Lower leg skin (tissue), 3 donors: ENCODE data around the gene MTCH1.

Experiments
- CTCF ChIP-seq, 3 donors: fragments of 450-650 bp; IDR thresholded peaks; one replicate each; pipeline ENCODE4 v1.5.1; 2016; ENCODE audit warnings: antibody characterized with exemption in 3 of 3, mild to moderate bottlenecking in 3 of 3, moderate library complexity in 2 of 3
- POLR2A ChIP-seq, 2 donors: fragments of 450-650 bp; IDR thresholded peaks; one replicate each; pipeline ENCODE4 v1.6.1; 2016 to 2017; ENCODE audit warnings: antibody characterized with exemption in 2 of 2, mild to moderate bottlenecking in 1 of 2, moderate library complexity in 1 of 2

DNA sequence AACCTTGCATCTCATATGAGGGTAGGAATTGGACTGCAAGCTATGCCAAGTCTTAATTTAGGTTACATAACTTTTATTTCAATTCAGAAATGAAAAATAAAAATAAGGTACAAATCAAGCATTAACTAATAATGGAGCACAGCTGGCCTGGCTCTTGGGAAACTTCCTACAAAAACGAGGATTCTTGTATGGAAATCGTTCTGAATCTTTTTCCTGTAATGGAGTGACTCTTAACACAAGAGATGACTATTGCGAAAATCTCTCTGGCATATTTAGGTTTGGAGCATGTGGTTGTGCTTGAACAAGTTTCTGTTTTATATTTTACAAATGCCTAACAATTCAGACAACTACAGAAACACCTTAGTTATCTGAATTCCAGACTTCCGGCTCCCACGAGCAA, 65.5 kb downstream of the MTCH1 start:
- no peak for TF ChIP-seq CTCF (IDR thresholded peaks at IDR 0.05)
- TF ChIP-seq POLR2A (IDR thresholded peaks at IDR 0.05) = no peak
